PFSK-1 (cell line): Measurements from ENCODE around the gene GMCL2.

ENCODE experiments used
- FOXP2 ChIP-seq: optimal IDR thresholded peaks from 2 replicates; pipeline ENCODE3; 2011; ENCODE audit warnings: borderline replicate concordance, control low read depth, inconsistent platforms; ENCODE audit not compliant: insufficient read depth; ENCODE audit errors: extremely low read length, extremely low read depth
- POLR2AphosphoS5 ChIP-seq: IDR thresholded peaks from 2 replicates; pipeline ENCODE4 v1.6.1; 2012; ENCODE audit warnings: low read depth, mild to moderate bottlenecking, control low read depth, low read length, moderate library complexity
- REST ChIP-seq, 2 experiments: IDR thresholded peaks; 2 replicates each; pipeline versions ENCODE4 v1.6.1 to v1.8.0; 2011 to 2012; ENCODE audit warnings: low read depth in 2 of 2, low read length in 2 of 2, control low read depth in 1 of 2, inconsistent platforms in 1 of 2, mild to moderate bottlenecking in 1 of 2, moderate library complexity in 1 of 2; ENCODE audit not compliant: insufficient read depth in 1 of 2
- SIN3A ChIP-seq: IDR thresholded peaks from 2 replicates; pipeline ENCODE4 v1.6.1; 2012; ENCODE audit warnings: mild to moderate bottlenecking, low read length, moderate library complexity, borderline replicate concordance; ENCODE audit not compliant: insufficient read depth
- TAF1 ChIP-seq: IDR thresholded peaks from 2 replicates; pipeline ENCODE4 v1.6.1; 2012; ENCODE audit warnings: low read length, control low read depth, borderline replicate concordance; ENCODE audit not compliant: insufficient read depth

The GMCL2 gene

GRCh38 chr5:178177569-178177968, 9.6 kb downstream of the GMCL2 start:
- no peak for TF ChIP-seq REST (IDR thresholded peaks at IDR 0.05; ENCODE audit: insufficient read depth in 1 of 2, low read depth in 2 of 2, low read length in 2 of 2)
- no peak for TF ChIP-seq SIN3A
- TF ChIP-seq FOXP2: no peak
- TF ChIP-seq TAF1: no peak
- no peak for TF ChIP-seq POLR2AphosphoS5

GRCh38 chr5:178176791-178177190, 10.4 kb downstream of the GMCL2 start:
- TF ChIP-seq POLR2AphosphoS5 (no peak), TAF1 (no peak), REST (IDR thresholded peaks at IDR 0.05; ENCODE audit: insufficient read depth in 1 of 2, low read depth in 2 of 2, low read length in 2 of 2) (no peak), FOXP2 (no peak), SIN3A (no peak)

DNA sequence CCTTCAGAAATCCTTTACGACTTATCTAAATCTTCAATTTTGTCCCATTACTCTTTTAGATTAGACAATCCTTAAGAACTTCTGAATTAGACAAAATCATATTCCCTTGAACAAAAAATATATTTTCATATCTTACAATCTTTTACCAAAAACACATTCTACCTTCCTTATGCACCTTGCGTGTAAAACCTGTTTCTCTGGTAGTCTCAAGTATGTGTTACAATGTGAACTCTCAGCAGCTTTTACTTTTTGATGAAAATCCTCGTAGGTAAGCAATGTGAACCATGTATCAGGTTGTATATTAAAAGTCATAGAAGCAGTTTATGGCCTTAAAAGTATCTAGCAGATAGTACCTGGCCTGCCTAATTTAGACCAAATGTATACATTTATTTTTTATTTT, 12.7 kb downstream of the GMCL2 start:
- no peak for TF ChIP-seq REST (IDR thresholded peaks at IDR 0.05; ENCODE audit: insufficient read depth in 1 of 2, low read depth in 2 of 2, low read length in 2 of 2)
- TF ChIP-seq SIN3A: no peak
- TF ChIP-seq TAF1: no peak
- TF ChIP-seq FOXP2: no peak

GRCh38 chr5:178170455-178170854, 16.7 kb downstream of the GMCL2 start:
- TF ChIP-seq POLR2AphosphoS5 (no peak), SIN3A (no peak), REST (IDR thresholded peaks at IDR 0.05; ENCODE audit: insufficient read depth in 1 of 2, low read depth in 2 of 2, low read length in 2 of 2) (no peak), TAF1 (no peak)

GRCh38 chr5:178165581-178165980, 21.6 kb downstream of the GMCL2 start:
- no peak for TF ChIP-seq TAF1
- TF ChIP-seq FOXP2: no peak
- no peak for TF ChIP-seq SIN3A
- TF ChIP-seq POLR2AphosphoS5: no peak
- no peak for TF ChIP-seq REST (IDR thresholded peaks at IDR 0.05; ENCODE audit: insufficient read depth in 1 of 2, low read depth in 2 of 2, low read length in 2 of 2)
